Common myeloid progenitor, CD34-positive (primary cell): ENCODE measurements around the gene C19orf53.

ENCODE experiments used
- CTCF ChIA-PET: fragments of 350-600 bp; sonication (Branson Sonifier 250); formaldehyde crosslinking; loops from one replicate; lab custom pipeline; 2021; ENCODE audit warnings: antibody characterized with exemption; lab: Charles Lee
- POLR2A ChIA-PET: fragments of 350-600 bp; sonication (Branson Sonifier 250); formaldehyde crosslinking; loops from one replicate; lab custom pipeline; 2021; ENCODE audit warnings: antibody characterized with exemption; lab: Charles Lee
- DNase-seq, 3 donors: peaks; one replicate each; pipeline versions ENCODE4 v3.0.0 to v3.0.0-alpha.2; 2013
- H3K27ac ChIP-seq, 2 experiments: 1 replicate in 1 of 2; 2 replicates in 1 of 2; pipeline ENCODE4 v1.7.0; 2013; ENCODE audit warnings: inconsistent platforms in 2 of 2, low read length in 2 of 2, mild to moderate bottlenecking in 2 of 2, low read depth in 1 of 2, moderate library complexity in 1 of 2; ENCODE audit not compliant: severe bottlenecking in 2 of 2, insufficient read depth in 1 of 2, poor library complexity in 1 of 2
- H3K27me3 ChIP-seq, 5 experiments: replicated peaks in 2 of 5; 1 replicate in 3 of 5; 2 replicates in 2 of 5; pipeline versions ENCODE4 v1.6.1 to v1.7.0; 2013; ENCODE audit warnings: low read length in 4 of 5, mild to moderate bottlenecking in 2 of 5, moderate library complexity in 2 of 5, inconsistent platforms in 1 of 5; ENCODE audit not compliant: insufficient read depth in 5 of 5, control insufficient read depth in 4 of 5
- H3K36me3 ChIP-seq, 4 experiments: 1 replicate in 2 of 4; 2 replicates in 2 of 4; pipeline versions ENCODE4 v1.6.1 to v1.7.0; 2013; ENCODE audit warnings: low read length in 3 of 4, control low read depth in 1 of 4, mild to moderate bottlenecking in 1 of 4; ENCODE audit not compliant: control insufficient read depth in 4 of 4, insufficient read depth in 4 of 4
- H3K4me1 ChIP-seq, 4 experiments: 1 replicate in 3 of 4; 2 replicates in 1 of 4; pipeline versions ENCODE4 v1.6.1 to v1.7.1; 2013; ENCODE audit warnings: low read length in 3 of 4, mild to moderate bottlenecking in 3 of 4, control low read depth in 1 of 4, inconsistent platforms in 1 of 4, moderate library complexity in 1 of 4; ENCODE audit not compliant: control insufficient read depth in 4 of 4, insufficient read depth in 4 of 4; ENCODE audit errors: control extremely low read depth in 1 of 4
- H3K4me3 ChIP-seq, 7 experiments: 1 replicate in 4 of 7; 2 replicates in 3 of 7; pipeline versions ENCODE4 v1.5.1 to v1.7.0; 2013; ENCODE audit warnings: mild to moderate bottlenecking in 7 of 7, low read length in 6 of 7, moderate library complexity in 6 of 7, inconsistent platforms in 2 of 7, low read depth in 2 of 7, control low read depth in 1 of 7; ENCODE audit not compliant: insufficient read depth in 4 of 7, control insufficient read depth in 1 of 7; ENCODE audit errors: extremely low read depth in 1 of 7
- H3K9me3 ChIP-seq, 5 experiments: 1 replicate in 4 of 5; 2 replicates in 1 of 5; pipeline versions ENCODE4 v1.6.1 to v1.7.1; 2013; ENCODE audit warnings: low read length in 4 of 5, mild to moderate bottlenecking in 2 of 5, inconsistent platforms in 1 of 5, low read depth in 1 of 5, moderate library complexity in 1 of 5; ENCODE audit not compliant: control insufficient read depth in 4 of 5, insufficient read depth in 2 of 5; ENCODE audit errors: control extremely low read depth in 1 of 5
- WGBS: methylation state at CpG from one replicate; pipeline ENCODE4 v1.1.5; 2013; ENCODE audit not compliant: insufficient coverage; 5-methylcytosine and 5-hydroxymethylcytosine counted together

The C19orf53 gene

GRCh38 chr19:13823256-13823655 lies 49.0 kb downstream of the C19orf53 start:
- H3K4me1 ChIP-seq, result peaks cover 0 to 2% (median 0%) of the 10 kb centered on the region in 4 experiments
- H3K27ac ChIP-seq, result no peak overlapping the region
- no peak overlapping the region for H3K4me3 ChIP-seq
- WGBS, result 89% methylated on average over 8 of the region's 8 CpGs
- H3K36me3 ChIP-seq, result peaks cover 6 to 40% (median 8%) of the 10 kb centered on the region in 4 experiments
- no peak for DNase-seq
- CTCF ChIA-PET, result interaction anchor here (0.7 to 2.3 kb wide), 5 partner anchors 11 to 34 kb away, joined by 3 to 8 read pairs (median 4); no protein-coding TSS in a partner anchor
- no peaks in the 10 kb centered on the region for H3K9me3 ChIP-seq
- H3K27me3 ChIP-seq, result no peaks in the 10 kb centered on the region
- POLR2A ChIA-PET, result interaction anchor here (0.6 kb wide), 1 partner anchor 59 kb away, joined by 3 read pairs; the partner anchor contains the start of gene MRI1

DNA sequence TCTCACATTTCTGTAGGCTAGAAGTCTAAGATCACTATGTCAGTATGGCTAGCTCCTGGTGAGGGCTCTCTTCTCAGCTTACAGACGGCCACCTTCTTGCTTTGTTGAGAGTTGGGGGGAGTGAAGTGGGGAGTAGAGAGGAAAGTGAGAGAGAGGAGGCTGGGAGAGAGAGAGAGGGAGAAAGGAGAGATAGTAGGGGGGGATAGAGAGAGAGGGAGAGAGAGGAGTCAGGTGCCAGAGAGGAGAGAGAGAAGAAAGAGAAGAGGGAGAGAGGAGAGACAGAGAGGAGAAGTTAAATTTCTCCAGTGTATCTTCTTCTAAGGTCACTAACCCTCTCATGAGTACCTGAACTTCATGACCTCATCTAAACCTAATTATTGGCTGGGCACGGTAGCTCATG lies 49.6 kb downstream of the C19orf53 start:
- Histone ChIP-seq H3K9me3 (no peaks in the 10 kb centered on the region), H3K27me3 (no peaks in the 10 kb centered on the region), H3K4me1 (no peaks in the 10 kb centered on the region), H3K27ac (no peak overlapping the region), H3K4me3 (no peak overlapping the region), H3K36me3 (peaks cover 7 to 42% (median 10%) of the 10 kb centered on the region in 4 experiments)
- CTCF ChIA-PET, result interaction anchor here (1.0 to 2.3 kb wide), 7 partner anchors 10 to 40 kb away, joined by 3 to 8 read pairs (median 4); no protein-coding TSS in a partner anchor
- 100% methylated on average over 2 of the region's 2 CpGs for WGBS
- POLR2A ChIA-PET, result interaction anchor here (0.6 kb wide), 1 partner anchor 60 kb away, joined by 3 read pairs; the partner anchor contains the start of gene MRI1
- no peak for DNase-seq

DNA sequence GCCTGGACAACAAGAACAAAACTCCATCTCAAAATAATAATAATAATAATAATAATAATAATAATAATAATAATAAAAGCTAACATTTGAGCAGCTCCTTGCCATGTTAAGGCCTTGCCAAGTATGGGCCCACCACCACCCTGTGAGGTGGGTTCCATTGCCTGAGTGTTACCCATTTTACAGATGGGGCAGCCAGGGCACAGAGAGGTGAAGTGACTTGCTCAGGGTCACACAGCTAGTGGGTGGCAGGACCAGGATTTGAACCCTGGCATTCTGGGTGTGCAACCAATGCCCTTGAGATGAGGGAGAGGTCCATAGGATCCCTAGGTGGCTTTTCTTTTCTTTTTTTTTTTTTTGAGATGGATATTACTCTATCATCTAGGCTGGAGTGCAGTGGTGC lies 50.4 kb downstream of the C19orf53 start:
- Histone ChIP-seq H3K27ac (no peak overlapping the region), H3K9me3 (no peaks in the 10 kb centered on the region), H3K4me3 (no peak overlapping the region), H3K4me1 (no peaks in the 10 kb centered on the region), H3K27me3 (no peaks in the 10 kb centered on the region), H3K36me3 (peaks cover 7 to 44% (median 10%) of the 10 kb centered on the region in 4 experiments)
- CTCF ChIA-PET, result interaction anchor here (0.6 to 2.3 kb wide), 8 partner anchors 8 to 40 kb away, joined by 3 to 8 read pairs (median 4); no protein-coding TSS in a partner anchor
- POLR2A ChIA-PET, result no interaction called here
- DNase-seq, result no peak

DNA sequence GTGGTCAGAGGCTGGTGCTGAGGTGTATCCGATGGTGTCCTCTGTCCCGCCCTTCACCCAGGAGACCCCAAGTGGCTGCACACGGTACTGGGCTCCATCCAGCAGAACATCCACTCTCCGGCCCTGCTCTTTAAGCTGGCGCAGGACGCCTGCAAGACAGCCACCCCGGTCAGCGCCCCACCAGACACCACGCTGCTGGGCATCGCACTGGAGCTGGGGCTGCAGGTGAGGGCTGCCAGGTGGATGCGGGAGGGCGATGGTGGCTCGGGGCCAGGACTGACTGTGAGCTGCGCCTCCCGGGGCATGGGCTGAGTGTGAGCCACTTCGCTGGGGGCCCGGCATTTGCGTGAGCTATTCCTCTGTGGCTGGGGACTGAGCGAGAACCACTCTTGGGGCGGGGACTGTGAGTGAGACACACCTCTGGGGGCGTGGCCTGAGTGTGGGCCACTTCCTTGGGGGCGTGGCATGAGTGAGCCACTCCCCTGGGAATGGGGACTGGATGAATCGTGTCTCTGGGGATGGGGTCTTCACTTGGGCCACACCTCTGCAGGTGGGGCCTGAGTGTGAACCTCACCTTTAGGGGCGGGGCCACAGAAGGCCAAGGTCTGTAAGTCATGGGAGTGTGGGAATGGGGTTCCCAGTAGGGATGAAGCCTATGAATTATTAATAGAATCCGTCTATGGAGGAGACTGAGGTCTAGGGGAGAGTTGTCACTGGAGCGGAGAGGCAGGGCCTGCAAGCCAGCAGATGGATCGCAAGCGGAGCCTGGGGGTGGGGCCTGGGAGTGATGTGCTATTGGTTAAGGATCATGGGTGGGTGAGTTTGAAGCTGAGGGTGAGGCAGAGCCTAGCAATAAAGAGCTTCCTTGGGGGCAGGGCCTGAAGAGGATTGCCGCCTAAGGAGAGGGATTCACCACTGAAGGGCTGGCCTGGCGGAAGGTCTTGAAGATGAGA lies 51.5 kb downstream of the C19orf53 start:
- POLR2A ChIA-PET, result interaction anchor here (0.7 kb wide), 2 partner anchors 8 to 14 kb away, joined by 3 read pairs; no protein-coding TSS in a partner anchor
- H3K36me3 ChIP-seq, result peaks cover 4 to 52% (median 13%) of the 10 kb centered on the region in 4 experiments
- no peaks in the 10 kb centered on the region for H3K27me3 ChIP-seq
- CTCF ChIA-PET, result interaction anchor here (1.5 to 2.1 kb wide), 2 partner anchors 9 to 36 kb away, joined by 5 to 6 read pairs; no protein-coding TSS in a partner anchor
- H3K4me3 ChIP-seq, result no peak overlapping the region
- H3K9me3 ChIP-seq, result no peaks in the 10 kb centered on the region
- H3K4me1 ChIP-seq, result no peaks in the 10 kb centered on the region
- 98% methylated on average over 29 of the region's 30 CpGs for WGBS
- no peak overlapping the region for H3K27ac ChIP-seq
- peak in 2 of 3 donors; percentile 29 to 40 for DNase-seq

GRCh38 chr19:13826652-13827235 lies 52.5 kb downstream of the C19orf53 start:
- Histone ChIP-seq H3K4me1 (no peaks in the 10 kb centered on the region), H3K27me3 (no peaks in the 10 kb centered on the region), H3K9me3 (no peaks in the 10 kb centered on the region), H3K36me3 (peaks cover 4 to 54% (median 12%) of the 10 kb centered on the region in 4 experiments), H3K4me3 (no peak overlapping the region), H3K27ac (no peak overlapping the region)
- DNase-seq, result no peak
- POLR2A ChIA-PET, result interaction anchor here (0.7 to 1.0 kb wide), 3 partner anchors 36 to 45 kb away, joined by 3 to 4 read pairs (median 3); no protein-coding TSS in a partner anchor
- CTCF ChIA-PET, result interaction anchor here (1.5 to 2.1 kb wide), 3 partner anchors 10 to 43 kb away, joined by 5 to 8 read pairs (median 6); no protein-coding TSS in a partner anchor
- 98% methylated on average over 8 of the region's 9 CpGs for WGBS

DNA sequence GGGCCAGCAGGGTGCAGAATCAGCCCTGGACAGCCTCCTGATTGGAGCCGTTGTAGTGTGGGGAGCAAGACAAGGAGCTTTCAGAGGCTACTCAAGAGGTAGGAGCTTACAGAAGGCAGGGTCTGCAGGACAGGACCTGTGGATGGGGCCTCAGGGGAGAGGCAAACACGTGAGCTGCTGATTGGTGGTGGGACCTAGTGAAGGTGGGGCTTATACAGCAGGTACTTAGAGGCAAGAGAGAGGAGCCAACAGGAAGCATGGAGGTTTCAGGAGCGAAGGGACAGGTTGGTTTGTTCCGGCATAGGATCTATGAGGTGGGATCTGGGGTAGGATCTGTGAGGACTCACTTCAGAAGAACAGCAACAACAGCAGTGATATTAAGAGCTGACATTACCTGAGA lies 53.4 kb downstream of the C19orf53 start:
- Histone ChIP-seq H3K4me3 (no peak overlapping the region), H3K4me1 (no peaks in the 10 kb centered on the region), H3K27ac (no peak overlapping the region), H3K27me3 (no peaks in the 10 kb centered on the region), H3K36me3 (peaks cover 4 to 54% (median 12%) of the 10 kb centered on the region in 4 experiments), H3K9me3 (no peaks in the 10 kb centered on the region)
- POLR2A ChIA-PET, result interaction anchor here (0.6 to 1.1 kb wide), 5 partner anchors 9 to 36 kb away, joined by 3 to 4 read pairs (median 3); partner anchors contain the start of gene ZSWIM4
- DNase-seq, result no peak
- 85% methylated on average over 2 of the region's 4 CpGs for WGBS
- CTCF ChIA-PET, result interaction anchor here (0.7 to 1.7 kb wide), 7 partner anchors 8 to 236 kb away, joined by 3 to 8 read pairs (median 5); no protein-coding TSS in a partner anchor
